IPS-NIHi7 (cell line): ENCODE results near the gene UBR1.
A peak's percentile ranks its signal among the peaks of the same experiment; 100 is the strongest.

Experiments
- DNase-seq: peaks from one replicate; pipeline ENCODE4 v3.0.0; 2012; ENCODE audit warnings: mixed read lengths; ENCODE audit errors: extremely low spot score

UBR1 gene

GRCh38 chr15:43107751-43108150 lies 1.9 kb upstream of the UBR1 start:
- DNase-seq, result no peak

DNA sequence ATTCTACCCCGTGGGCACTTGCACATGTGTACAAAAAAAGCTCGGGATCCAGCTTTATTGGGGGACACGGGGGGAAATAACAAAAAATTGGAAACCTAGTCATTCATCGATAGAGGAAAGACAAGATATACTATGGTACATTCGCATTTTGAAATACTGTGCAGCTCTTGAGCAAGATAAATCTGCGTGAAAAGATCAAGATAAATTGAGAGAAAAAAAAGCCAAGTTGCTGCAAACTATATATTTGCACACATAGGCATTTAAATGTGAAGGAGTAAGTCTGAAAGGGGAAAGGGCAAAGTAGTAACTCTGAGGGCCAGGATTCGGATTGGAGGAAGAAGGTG lies 620 bp upstream of the UBR1 start:
- no peak for DNase-seq

DNA sequence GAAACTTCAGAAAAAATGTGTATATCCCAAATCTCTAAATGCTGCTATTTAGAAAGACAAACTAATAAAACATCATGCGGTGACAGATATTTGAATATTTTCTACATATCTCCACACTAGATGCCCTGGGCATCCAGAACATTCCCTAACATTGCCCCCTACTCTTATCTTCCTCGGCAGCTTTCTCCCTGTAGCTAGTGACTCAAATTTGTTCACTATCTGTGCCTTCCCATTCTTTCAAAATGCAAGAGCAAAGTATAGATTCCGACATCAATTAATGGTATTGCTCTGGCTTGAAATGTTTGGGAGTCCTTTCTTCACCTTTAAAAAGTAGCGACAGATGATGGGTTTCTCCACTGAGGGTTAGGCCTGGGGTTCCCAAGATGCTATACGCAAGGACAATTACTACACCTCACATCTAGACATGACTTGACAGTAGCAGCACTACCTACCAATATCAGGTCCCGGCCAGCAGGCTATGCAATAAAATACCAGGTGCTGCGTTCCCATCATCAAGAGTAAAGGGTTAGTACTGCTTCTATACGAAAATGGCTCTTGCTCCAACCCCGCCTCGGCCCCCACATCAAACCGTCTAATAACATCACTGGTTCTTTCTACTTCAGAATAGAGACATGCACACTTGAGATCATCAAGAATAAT lies 631 bp downstream of the UBR1 start:
- no peak for DNase-seq

DNA sequence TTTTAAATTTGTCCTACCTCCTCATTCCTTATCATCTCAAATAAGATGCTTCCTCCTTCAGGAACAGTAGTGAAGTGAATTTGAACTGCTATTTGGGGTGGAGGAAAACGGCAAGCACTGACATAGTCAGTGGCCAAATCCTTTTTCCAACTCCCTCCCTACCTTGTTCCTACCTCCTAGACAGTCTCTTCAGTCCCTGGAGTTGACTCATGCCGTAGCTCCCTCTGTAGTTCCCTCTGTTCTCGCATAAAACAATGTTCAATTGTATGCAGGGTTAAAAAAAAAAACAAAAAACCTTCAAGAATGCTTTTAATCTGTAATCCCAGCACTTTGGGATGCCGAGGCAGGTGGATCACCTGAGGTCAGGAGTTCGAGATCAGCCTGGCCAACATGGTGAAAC lies 1.4 kb downstream of the UBR1 start:
- DNase-seq, result peak; percentile 11

DNA sequence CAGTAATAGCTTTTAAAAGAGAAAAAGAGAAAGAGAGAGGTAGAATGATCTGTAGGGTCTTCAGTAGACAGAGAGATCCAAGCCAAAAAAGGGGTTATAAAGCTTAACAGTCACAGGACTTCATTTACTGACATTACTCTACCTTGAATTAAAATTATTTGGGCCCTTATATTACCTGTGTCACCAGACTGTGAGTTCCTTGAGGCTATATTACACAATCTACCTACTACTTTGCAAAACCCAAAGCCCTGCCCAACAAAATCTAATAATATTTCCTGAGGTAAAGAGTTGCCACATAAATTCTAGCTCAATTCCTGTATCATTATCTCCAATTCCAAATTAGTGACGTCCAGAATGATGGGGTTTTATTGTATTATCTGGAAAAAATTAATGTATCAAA lies 1.9 kb downstream of the UBR1 start:
- DNase-seq, result no peak

DNA sequence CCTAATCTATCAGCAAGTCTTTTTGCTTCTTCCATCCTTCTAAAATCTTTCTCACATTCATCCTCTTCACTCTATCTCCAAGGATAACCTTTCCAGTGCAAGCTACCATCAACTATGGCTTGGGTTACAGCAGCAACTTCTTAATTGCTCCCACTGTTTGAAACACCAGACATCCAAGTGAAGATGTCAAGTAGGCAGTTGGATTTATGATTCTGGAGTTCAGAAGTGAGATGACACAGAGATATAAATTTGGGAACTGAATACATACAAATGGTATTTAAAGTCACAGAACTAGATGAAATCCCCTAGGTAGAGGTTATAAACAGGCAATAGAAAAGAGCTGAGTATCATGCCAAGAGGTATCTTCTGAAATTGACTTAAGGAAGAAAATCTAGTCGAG lies 3.7 kb downstream of the UBR1 start:
- no peak for DNase-seq

GRCh38 chr15:43100971-43101370 lies 4.9 kb downstream of the UBR1 start:
- DNase-seq, result no peak

DNA sequence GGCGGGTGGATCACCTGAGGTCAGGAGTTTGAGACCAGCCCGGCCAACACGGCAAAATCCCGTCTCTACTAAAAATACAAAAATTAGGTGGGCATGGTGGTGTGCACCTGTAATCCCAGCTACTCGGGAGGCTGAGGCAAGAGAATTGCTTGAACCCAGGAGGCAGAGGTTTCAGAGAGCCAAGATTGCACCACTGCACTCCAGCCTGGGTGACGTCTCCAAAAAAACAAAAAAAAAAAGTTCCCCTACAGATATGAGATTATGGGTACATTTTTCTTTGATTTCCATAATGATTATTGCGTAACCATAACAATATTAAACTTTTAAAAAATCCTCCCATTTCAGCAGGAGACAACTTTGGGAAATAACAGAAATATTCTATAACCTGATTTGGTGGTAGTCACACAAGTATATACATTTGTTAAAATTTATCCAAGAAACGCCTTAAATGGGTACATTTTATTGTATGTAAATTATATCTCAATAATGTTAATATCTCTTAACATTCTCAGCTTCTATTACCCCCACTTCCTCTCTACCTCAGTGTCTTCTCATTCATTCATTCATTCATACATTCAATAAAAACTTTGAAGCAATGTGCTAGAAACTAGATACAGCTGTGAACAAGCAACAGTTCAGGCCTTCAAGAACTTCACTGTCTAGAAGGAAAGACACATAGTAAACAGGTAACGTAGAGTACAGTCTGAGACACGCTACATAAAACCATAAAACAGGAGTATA lies 6.6 kb downstream of the UBR1 start:
- no peak for DNase-seq

DNA sequence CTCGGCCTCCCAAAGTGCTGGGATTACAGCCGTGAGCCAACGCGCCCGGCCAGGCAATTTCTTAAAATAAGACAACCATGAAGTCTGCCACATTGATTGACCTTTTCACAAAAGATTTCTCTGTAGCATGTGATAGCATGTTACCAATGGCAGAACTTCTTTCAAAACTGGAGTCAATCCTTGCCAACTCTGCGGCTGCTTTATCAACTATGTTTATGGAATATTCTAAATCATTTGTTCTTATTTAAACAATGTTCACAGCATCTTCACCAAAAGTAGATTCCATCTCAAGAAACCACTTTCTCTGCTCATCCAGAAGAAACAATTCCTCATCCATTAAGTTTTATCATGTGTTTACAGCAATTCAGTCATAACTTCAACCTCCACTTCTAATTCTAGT lies 9.4 kb downstream of the UBR1 start:
- DNase-seq, result no peak

DNA sequence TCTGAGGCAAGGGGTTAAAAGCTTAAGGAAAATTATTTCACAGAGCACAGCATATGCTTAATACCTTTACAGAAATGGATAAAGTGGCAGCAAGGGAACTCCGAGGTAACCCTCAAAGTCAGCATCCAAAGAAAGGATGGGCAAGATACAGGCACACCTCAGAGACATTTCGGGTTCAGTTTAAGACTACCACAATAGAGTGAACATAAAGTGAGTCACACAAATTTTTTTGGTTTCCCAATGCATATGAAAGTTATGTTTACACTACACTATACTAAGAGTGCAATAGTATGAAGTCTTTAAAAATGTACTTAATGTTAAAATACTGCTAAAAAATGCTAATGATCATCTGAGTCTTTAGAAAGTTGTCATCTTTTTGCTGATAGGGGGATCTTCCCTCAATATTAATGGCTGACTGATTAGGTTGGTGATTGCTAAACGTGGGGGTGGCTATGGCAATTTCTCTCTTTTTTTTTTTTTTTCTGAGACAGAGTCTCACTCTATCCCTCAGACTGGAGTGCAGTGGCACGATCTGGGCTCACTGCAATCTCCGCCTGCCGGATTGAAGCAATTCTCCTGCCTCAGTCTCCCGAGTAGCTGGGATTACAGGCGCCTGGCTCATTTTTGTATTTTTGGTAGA lies 10.0 kb downstream of the UBR1 start:
- no peak for DNase-seq

- DNase-seq, result no peak
Observed at GRCh38 chr15:43095243-43095642, 10.6 kb downstream of the UBR1 start.

GRCh38 chr15:43094416-43095030 lies 11.3 kb downstream of the UBR1 start:
- DNase-seq, result no peak

- no peak for DNase-seq
Observed at GRCh38 chr15:43093026-43093425, 12.8 kb downstream of the UBR1 start.

- DNase-seq, result no peak
Observed at GRCh38 chr15:43091859-43092258, 14.0 kb downstream of the UBR1 start.

DNA sequence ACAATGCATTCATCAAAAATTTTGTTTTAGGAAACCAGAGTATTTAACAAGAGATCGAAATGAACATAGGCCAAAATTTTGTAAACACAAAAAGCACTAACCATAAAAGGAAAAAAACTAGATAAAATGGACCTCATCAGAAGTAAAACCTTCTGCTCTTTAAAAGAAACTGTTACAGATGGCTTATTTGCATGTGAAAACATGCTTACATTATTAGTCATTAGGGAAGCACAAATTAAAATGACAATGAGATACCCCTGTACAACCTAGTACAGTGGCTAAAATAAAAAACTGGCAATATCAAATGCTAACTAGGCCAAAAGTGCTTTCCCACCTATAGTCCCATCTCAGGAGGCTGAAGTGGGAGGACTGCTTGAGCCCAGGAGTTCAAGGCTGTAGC lies 19.3 kb downstream of the UBR1 start:
- no peak for DNase-seq

- DNase-seq, result no peak
Observed at GRCh38 chr15:43085921-43086320, 19.9 kb downstream of the UBR1 start.

- DNase-seq, result no peak
Observed at GRCh38 chr15:43082509-43082908, 23.3 kb downstream of the UBR1 start.

DNA sequence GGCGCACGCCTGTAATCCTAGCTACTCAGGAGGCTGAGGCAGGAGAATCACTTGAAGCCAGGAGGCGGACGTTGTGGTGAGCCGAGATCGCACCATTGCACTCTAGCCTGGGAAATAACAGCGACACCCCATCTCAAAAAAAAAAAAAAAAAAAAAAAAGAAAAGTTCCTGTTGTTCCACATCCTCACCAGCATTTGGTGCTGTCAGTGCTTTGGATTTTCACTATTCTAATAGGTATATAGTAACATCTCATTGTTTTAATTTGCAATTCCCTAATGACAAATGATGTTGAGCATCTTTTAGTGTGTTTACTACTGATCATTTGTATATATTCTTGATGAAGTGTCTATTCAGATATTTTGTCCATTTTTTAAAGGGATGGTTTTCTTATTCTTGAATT lies 24.6 kb downstream of the UBR1 start:
- DNase-seq, result no peak

- no peak for DNase-seq
Observed at GRCh38 chr15:43071451-43071850, 34.4 kb downstream of the UBR1 start.

- no peak for DNase-seq
Observed at GRCh38 chr15:43070893-43071292, 34.9 kb downstream of the UBR1 start.

- no peak for DNase-seq
Observed at GRCh38 chr15:43070249-43070648, 35.6 kb downstream of the UBR1 start.

DNA sequence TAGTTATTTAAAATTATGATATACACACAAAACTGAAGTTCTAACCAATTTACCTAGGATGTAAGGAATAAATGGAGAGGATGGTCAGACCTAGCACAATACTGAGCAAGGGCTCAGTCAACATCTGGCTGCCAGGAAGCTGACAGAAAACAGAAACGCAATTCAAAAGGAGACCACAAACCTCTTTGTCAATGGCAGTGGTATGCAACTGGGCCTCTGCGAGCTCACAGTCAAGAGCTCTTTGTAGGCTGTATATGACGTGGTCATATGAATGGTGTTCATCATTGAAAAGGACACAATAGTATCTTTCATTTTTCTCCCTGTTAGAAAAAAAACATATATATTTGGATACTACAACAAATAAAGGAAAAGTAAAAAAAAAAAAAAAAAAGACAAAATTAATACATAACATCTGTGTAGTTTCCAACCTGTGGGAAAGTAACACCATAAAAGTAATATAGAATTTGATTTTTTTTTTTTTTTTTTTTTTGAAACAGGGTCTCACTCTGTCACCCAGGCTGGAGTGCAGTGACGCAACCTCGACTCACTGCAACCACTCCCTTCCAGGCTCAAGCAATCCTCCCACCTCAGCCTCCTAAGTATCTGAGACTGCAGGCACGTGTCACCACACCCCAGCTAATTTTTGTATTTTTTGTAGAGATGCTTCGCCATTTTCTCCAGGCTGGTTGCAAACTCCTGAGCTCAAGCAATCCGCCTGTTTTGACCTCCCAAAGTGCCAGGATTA lies 37.9 kb downstream of the UBR1 start:
- peak; percentile 9 for DNase-seq
